PFSK-1 (cell line): Measurements from ENCODE around the gene TH.

Experiments used
- FOXP2 ChIP-seq: optimal IDR thresholded peaks from 2 replicates; pipeline ENCODE3; 2011; ENCODE audit warnings: borderline replicate concordance, control low read depth, inconsistent platforms; ENCODE audit not compliant: insufficient read depth; ENCODE audit errors: extremely low read length, extremely low read depth
- POLR2AphosphoS5 ChIP-seq: IDR thresholded peaks from 2 replicates; pipeline ENCODE4 v1.6.1; 2012; ENCODE audit warnings: low read depth, mild to moderate bottlenecking, control low read depth, low read length, moderate library complexity
- SIN3A ChIP-seq: IDR thresholded peaks from 2 replicates; pipeline ENCODE4 v1.6.1; 2012; ENCODE audit warnings: mild to moderate bottlenecking, low read length, moderate library complexity, borderline replicate concordance; ENCODE audit not compliant: insufficient read depth
- TAF1 ChIP-seq: IDR thresholded peaks from 2 replicates; pipeline ENCODE4 v1.6.1; 2012; ENCODE audit warnings: low read length, control low read depth, borderline replicate concordance; ENCODE audit not compliant: insufficient read depth
- TF ChIP-seq, protein P1 (sequence below), 2 experiments: IDR thresholded peaks; 2 replicates each; pipeline versions ENCODE4 v1.6.1 to v1.8.0; 2011 to 2012; ENCODE audit warnings: low read depth in 2 of 2, low read length in 2 of 2, control low read depth in 1 of 2, inconsistent platforms in 1 of 2, mild to moderate bottlenecking in 1 of 2, moderate library complexity in 1 of 2; ENCODE audit not compliant: insufficient read depth in 1 of 2

TH gene

DNA sequence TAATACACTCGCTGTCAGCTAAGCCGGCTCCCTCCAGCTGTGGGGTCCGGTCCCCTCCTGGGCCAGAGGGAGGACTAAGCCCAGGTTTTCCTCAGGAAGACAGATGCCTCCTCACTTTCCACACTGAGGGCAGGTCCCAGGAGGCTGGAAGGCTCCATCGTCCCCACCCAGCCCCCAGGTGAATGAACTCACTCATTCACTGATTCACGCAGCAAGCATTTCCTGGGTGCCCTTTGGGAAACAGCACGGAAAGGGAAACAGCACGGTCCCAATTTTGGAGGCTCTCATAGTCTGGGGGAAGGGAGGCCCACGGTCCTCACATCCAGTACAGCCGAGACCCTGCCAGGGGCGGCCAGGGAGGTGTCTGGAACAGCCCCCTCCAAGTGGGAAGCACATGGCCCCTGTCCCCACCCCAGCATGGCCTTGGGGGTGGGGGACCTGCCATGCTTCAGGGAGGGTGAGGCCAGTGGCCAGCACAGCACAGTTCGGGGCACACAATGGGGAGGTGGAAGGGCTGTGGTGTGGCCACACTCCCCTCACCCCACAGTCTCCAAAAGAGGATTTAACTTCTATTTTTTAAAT lies 9.3 kb upstream of the TH start:
- no peak for TF ChIP-seq TAF1
- TF ChIP-seq POLR2AphosphoS5 = no peak
- no peak for TF ChIP-seq FOXP2
- TF ChIP-seq, protein P1, sequence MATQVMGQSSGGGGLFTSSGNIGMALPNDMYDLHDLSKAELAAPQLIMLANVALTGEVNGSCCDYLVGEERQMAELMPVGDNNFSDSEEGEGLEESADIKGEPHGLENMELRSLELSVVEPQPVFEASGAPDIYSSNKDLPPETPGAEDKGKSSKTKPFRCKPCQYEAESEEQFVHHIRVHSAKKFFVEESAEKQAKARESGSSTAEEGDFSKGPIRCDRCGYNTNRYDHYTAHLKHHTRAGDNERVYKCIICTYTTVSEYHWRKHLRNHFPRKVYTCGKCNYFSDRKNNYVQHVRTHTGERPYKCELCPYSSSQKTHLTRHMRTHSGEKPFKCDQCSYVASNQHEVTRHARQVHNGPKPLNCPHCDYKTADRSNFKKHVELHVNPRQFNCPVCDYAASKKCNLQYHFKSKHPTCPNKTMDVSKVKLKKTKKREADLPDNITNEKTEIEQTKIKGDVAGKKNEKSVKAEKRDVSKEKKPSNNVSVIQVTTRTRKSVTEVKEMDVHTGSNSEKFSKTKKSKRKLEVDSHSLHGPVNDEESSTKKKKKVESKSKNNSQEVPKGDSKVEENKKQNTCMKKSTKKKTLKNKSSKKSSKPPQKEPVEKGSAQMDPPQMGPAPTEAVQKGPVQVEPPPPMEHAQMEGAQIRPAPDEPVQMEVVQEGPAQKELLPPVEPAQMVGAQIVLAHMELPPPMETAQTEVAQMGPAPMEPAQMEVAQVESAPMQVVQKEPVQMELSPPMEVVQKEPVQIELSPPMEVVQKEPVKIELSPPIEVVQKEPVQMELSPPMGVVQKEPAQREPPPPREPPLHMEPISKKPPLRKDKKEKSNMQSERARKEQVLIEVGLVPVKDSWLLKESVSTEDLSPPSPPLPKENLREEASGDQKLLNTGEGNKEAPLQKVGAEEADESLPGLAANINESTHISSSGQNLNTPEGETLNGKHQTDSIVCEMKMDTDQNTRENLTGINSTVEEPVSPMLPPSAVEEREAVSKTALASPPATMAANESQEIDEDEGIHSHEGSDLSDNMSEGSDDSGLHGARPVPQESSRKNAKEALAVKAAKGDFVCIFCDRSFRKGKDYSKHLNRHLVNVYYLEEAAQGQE (IDR thresholded peaks at IDR 0.05; ENCODE audit: insufficient read depth in 1 of 2, low read depth in 2 of 2, low read length in 2 of 2) = no peak
- TF ChIP-seq SIN3A = no peak

DNA sequence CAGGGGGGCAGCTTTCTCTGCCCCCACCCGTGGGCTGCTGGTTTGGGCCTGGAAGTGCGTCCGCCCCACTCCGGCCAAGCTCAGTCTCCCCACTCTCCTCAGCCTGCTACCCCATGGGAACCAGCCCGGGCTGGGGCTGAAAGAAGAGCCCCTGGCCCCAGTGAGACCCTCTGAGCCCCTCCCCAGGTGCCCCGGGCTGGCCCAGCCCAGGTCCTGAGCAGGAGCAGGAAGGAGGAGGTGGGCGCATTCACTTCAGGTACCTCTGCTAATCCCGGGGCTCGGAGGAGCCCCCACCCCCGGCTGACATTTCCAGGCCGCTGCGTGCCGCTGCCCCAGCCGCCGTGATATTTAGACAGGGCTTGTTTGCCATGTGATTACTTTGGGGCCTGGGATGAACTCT lies 8.7 kb upstream of the TH start:
- TF ChIP-seq POLR2AphosphoS5 (no peak), FOXP2 (no peak), SIN3A (no peak), TAF1 (no peak)
- TF ChIP-seq, protein P1 (IDR thresholded peaks at IDR 0.05; ENCODE audit: insufficient read depth in 1 of 2, low read depth in 2 of 2, low read length in 2 of 2) = no peak

DNA sequence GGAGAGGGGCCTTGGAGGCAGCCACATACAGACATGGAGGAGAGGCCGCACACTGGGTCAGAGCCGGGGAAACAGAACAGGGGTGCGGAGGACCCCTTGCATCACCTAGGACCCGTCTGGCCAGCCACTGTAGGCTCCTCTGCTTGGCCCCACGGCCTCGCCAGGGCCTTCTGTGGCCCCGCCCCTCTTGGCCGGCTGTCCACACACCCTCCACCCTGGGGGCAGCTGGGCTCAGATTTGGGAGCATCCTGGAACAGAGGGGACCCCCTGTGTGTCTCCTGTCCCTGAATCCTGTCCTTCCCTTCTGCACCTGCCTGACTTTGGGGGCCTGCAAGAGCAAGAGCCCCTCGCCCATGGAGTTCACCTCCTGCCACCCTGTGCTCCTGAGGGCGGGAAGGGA lies 7.9 kb upstream of the TH start:
- TF ChIP-seq, protein P1 (IDR thresholded peaks at IDR 0.05; ENCODE audit: insufficient read depth in 1 of 2, low read depth in 2 of 2, low read length in 2 of 2) = no peak
- TF ChIP-seq TAF1 (no peak), FOXP2 (no peak), SIN3A (no peak), POLR2AphosphoS5 (no peak)

DNA sequence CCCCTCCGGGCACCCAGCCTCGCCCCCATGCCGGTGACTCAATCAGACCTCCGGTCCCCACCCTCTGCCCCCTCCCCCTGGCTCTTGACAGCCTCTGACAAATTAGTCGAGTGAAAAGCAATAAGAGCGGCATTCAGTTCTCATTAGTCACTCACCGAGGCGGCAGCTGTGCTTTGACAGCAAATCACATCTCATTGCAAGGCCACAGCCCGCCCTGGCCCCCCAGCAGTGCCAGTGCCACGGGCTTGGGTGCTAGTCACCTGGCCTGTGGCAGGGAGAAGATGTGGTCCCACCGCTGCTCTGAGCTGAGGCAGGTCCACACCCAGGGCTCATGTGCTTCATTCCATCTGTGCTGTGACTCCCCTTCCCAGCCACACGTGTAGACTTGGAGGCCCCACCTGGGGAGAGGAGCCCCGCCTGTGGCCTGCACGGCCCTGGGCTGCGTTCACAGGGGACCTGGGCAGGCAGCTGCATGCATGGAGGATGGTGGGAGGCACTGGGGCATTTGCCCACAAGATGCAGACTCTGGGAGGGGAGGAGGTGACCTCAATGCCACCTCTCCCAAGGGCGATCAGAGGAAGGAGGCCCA lies 7.4 kb upstream of the TH start:
- no peak for TF ChIP-seq SIN3A
- TF ChIP-seq FOXP2 = no peak
- TF ChIP-seq TAF1 = no peak
- TF ChIP-seq, protein P1 (IDR thresholded peaks at IDR 0.05; ENCODE audit: insufficient read depth in 1 of 2, low read depth in 2 of 2, low read length in 2 of 2) = no peak
